HG03060 (cell line): ENCODE data around the gene JARID2.

ENCODE experiments used
- ATAC-seq: cut with Tn5 transposase; IDR thresholded peaks from one replicate; pipeline ENCODE4 v1.9.1; 2021; ENCODE audit warnings: low read depth, moderate number of reproducible peaks; ENCODE audit not compliant: unreplicated experiment

JARID2 gene

DNA sequence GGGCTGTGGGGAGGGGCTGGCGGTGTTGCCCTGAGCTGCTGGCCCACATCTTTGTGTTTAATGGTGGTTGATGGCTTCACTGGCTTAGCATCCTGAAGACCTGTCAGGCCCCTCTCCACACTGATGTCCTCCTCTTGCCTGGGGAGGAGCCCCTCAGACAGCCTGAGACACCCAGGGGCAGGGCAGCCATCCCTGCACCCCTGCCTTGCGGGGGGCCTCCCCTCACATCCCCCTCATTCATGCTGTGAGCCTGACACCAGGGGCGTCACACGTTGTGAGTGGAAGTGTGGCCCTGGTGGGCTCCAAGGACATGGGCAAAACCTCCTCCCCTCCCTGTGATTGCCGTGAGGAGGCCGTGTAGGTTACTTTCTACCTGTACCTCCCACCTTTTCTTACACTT is 264.3 kb downstream of the JARID2 start:
- no peak for ATAC-seq

- ATAC-seq: no peak
Observed at GRCh38 chr6:15510536-15511247, 264.8 kb downstream of the JARID2 start.

DNA sequence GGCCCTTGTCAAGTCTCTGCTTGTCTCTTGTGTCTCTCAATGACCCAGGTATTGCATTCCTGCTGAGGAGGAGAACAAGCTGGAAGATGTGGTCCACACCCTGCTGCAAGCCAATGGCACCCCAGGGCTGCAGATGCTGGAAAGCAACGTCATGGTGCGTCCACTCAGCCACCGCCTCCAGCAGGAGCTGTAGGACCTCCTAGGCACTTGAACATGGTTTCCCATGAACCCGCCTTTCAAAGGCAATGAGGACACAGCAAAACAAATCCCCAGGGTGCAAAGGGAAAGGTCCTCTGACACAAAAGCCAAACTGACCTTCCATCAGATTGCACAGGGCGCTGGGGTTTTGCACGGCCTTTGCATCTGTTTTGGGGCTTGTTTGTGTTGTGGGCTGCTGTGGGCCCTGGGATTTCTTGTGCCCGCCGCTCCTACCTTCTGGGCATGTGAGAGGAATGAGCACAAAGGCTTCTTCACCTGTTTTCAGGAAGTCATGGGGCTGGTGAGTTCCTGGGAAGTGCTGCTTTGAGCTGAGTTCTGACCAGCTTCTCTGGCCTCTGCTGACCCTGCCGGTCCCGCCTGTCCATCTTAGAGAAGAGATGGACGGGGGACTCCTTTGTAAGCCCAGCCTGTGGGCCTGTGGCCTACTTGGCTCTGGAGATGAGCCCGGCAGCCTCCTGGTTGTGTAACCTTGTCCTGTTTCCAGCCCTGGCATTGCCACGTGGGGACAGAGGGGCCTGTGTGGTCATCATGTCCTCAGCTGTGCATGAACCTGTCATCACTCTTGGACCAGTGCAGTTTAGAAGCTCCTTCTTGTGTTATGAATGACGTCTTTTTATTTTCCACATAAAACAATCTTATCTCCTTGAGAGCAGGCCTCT is 265.6 kb downstream of the JARID2 start:
- no peak for ATAC-seq

- ATAC-seq: no peak
Observed at GRCh38 chr6:15512126-15512525, 266.3 kb downstream of the JARID2 start.

- no peak for ATAC-seq
Observed at GRCh38 chr6:15512721-15513120, 266.9 kb downstream of the JARID2 start.

DNA sequence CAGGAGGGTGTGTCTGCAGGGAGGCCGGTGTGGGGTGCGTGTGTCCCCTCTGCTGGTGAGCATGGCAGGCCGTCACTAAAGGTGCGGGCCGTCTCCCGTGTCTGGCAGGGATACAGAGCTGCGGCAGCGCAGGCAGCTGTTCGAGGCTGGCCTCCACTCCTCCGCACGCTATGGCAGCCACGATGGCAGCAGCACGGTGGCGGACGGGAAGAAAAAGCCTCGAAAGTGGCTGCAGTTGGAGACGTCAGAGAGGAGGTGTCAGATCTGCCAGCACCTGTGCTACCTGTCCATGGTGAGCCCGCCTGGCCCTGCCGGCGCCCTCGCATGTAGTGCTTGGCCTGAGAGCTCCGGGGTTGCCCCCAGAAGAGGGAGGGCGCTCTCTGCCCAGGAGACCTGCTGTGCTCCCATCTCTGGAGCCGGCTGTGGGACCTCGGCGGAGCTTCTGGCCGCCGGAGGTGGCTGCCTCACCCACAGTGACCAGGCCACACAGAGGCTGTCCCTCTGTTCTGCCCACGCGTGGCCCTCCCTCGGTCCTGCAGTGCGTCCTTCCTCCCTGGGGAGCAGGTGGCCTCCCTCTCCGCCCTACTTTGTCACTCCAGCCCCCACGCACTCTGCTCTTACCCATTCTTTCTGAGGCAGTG is 267.4 kb downstream of the JARID2 start:
- ATAC-seq: no peak

GRCh38 chr6:15513801-15514711 is 268.2 kb downstream of the JARID2 start:
- no peak for ATAC-seq

GRCh38 chr6:15515226-15515625 is 269.4 kb downstream of the JARID2 start:
- no peak for ATAC-seq

- no peak for ATAC-seq
Observed at GRCh38 chr6:15515660-15516375, 269.9 kb downstream of the JARID2 start.

DNA sequence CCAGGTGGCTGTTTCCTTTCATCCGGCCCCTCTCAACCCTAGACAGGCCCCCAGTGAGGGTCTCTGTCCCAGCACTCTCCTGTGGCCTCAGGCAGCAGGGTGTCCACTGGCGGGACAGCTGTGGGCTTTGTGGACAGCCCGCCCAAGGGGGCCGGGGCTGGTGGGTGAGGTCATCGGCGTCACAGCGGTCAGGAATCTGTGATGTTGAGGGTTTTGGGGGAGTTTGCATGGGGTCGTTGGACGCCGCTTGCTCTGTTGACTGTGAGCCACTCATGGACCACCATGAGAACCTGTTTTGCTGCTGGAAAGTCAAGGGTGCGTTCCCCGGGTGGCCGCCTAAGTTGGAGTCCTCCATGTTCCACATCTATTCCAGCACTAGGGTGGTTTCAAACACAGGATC is 270.5 kb downstream of the JARID2 start:
- no peak for ATAC-seq

DNA sequence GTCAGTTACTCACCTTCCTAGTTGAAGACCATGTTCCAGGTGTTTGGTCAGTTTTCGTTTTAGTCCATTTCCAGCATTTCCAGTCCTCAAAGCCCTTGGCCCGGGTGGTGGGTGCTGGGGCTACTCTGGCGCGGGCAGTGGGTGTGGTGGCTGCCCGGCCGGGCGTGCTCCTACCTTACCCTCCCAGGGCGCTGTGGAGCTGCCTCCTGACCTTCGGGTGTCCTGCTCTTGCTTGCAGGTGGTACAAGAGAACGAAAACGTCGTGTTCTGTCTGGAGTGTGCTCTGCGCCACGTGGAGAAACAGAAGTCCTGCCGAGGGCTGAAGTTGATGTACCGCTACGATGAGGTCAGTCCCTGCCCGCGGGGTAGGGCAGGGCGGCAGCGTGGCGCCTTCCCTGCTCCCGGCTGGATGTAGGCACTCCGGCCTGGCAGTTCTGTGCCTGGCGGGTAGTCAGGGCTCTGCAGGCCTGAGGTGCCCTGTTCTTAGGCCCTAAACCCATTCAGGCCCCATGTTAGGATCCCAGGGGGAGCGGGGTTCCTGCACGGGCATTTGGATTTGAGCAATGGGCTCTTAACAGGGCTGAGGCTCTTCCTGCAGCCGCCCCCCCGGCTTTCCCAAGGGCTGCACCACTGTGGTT is 271.2 kb downstream of the JARID2 start:
- no peak for ATAC-seq

DNA sequence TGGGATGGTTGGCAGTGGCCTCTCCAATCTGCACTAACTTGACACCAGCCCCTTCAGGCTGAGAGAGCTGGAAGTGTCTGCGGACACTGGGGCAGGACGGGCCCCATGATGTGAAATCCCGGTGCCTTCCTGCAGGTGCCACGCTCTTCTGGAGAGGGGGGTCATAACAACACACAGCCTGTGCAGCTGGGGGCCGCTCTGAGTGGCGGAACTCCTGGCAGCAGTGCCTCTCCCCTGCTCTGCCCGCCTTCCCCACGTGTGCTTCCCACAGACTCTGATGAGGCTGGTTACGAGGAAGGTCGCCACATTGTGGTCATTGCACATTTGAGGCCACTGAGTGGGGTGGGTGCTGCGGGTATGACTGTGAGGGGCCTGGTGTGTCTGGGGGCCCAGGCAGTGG is 271.7 kb downstream of the JARID2 start:
- no peak for ATAC-seq

GRCh38 chr6:15518057-15518456 is 272.2 kb downstream of the JARID2 start:
- ATAC-seq: no peak

DNA sequence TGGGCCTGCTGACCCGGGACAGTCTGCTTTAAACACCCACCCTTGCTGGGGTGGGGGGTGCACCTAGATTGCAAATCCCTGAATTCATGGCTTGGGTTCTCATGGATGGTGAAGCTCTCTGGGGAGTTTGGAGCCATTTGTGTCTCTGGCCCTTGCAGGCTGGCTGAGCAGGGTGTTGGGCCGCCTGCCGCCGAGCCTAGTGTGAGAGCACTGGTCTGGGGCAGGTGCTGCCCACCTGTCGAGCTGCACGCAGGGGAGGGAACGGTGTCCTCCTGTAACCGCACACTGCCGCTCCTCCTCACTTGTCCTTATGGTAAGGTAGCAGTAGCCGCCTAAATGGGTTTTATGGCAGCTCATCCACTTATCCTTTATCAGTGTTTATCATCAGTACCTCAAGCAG is 273.0 kb downstream of the JARID2 start:
- no peak for ATAC-seq

- ATAC-seq: no peak
Observed at GRCh38 chr6:15519681-15520080, 273.8 kb downstream of the JARID2 start.

- ATAC-seq: no peak
Observed at GRCh38 chr6:15520626-15521203, 274.8 kb downstream of the JARID2 start.

DNA sequence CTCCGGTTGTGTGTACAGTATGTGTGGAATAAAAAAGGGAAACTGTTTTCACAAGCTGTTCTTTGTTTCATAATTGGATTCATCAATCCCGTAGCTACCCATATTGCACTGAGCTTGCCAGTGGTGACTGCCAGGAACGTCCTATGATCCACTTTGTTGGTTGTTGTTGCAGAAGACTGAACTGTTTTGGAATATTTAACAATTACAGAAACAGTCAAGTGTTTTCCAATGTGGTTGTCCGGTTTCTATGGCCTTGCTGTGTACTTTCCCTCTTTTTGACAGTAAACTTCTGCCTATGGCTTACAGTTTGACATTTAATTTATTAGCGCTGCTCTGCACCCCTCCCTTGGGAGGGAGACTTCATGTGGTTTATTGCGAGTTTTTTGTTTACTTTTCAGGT is 275.7 kb downstream of the JARID2 start:
- no peak for ATAC-seq

DNA sequence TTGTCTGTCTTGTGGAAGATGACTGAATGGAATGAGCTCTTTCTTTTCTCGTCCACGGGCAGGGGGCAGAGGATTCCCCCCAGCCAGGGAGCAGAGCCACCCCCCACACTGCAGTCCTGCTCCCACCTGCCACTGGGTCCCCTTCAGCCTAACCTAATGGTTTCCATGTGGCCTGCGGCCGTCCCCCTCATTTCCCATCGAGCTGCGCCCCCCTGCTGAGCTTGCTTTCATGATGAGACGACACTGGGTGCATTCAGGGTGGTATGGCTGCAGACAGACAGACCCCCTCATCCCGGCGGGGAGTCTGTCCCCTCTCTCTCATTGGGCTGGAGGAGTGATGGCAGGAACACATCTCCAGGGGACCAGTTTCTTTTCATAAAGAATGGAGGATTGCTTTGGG is 276.2 kb downstream of the JARID2 start:
- ATAC-seq: no peak

DNA sequence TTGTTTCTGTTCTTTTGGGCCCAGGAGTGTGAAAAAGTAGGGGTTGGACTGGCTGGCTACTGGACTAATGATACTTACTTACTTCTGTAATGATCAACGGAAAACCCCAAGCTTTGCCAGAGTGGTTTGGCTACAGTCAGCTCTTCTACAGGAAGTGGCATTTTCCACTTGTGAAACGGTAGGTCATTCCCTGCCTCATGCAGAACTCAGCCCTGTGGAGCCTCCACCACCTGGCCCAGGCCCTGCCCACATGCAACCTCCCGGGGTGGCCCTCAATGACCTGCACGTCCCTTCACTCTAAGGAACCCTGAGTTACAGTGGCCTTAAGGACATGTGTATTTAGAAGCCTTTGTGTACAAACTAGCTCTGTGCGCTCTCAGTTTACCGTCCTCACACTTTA is 276.6 kb downstream of the JARID2 start:
- ATAC-seq: no peak
